GM12872 (cell line): ENCODE measurements around the gene OPCML.

Experiments
- CTCF ChIP-seq: IDR thresholded peaks from 3 replicates; pipeline ENCODE4 v1.5.1; 2011; ENCODE audit warnings: low read depth, mild to moderate bottlenecking, low read length, moderate library complexity; ENCODE audit not compliant: insufficient read depth

OPCML gene

GRCh38 chr11:133053124-133053776 is 479.1 kb downstream of the OPCML start:
- TF ChIP-seq CTCF: no peak

- no peak for TF ChIP-seq CTCF
Observed at GRCh38 chr11:133052537-133052936, 479.8 kb downstream of the OPCML start.

DNA sequence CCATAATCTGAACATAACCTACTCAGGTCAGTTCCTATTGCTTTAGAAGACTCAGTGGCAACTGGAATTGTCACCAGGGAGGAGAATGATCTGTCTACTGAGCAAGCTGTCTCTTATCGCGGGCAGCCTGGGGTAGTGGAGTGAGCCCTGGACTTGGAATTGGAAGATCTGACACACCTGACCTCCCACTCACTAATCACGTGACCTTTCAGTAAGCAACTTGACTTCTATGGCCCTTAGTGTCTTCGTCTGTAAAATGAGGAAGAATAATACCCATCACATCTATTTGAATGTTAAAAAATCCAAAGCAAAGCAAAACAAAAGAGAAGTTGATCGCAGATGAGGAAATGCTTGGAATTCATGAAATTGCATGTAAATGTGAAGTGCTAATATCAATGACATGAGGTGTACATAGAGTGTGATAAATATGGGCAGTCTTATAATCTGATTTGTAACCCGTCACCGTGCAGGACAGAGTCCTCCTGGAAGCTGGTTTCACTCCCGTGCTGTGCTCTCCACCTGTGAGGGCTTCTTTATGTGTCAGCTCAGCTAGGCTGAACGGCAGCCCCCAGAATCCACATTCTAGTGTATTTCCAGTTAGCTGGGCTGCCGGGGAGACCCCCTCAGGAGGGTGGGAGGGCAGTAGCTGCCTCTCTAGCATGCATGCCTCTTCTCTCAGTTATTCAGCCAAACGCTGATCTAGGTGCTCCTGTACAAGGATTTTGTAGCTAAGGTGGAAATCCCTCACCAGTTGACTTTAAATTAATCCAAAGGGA is 482.9 kb downstream of the OPCML start:
- TF ChIP-seq CTCF: no peak

GRCh38 chr11:133048270-133048669 is 484.0 kb downstream of the OPCML start:
- no peak for TF ChIP-seq CTCF

GRCh38 chr11:133047771-133048115 is 484.6 kb downstream of the OPCML start:
- TF ChIP-seq CTCF: no peak

DNA sequence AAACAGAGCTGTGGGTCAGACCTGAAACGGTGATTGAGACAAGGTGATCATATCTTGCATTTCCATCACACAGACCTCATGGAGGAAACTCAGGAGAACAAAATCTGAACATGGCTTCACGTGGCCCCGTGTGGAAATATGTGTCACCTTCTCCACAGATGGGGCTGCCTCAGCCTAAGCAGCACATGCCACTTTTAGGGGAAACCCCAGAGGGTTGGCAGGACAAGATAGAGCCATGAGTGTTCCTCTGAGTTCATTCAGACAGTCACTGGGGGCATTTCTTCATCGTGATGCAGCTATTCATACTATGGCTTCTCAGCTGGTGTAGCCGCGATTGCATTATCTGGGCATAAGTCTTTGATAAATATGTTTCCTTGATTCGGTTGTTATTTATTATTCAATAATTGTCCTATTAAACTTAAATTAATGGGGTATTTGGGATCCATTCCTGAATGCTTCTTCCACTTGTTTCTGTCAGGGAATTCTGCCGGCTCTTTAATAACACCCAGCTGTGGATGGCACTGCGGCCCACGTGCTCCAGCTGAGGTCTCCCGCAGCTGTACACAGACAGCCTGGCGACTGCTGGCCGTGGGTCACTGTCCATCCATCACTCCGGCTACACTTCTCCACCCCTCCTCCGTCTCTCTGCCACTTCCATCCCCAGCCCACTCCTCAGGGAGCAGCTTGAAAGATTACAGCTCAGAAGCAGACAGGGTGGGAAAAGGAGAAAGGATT is 485.1 kb downstream of the OPCML start:
- TF ChIP-seq CTCF: no peak

- TF ChIP-seq CTCF: no peak
Observed at GRCh38 chr11:133046252-133046651, 486.0 kb downstream of the OPCML start.
